ENCODE results near the gene ACSS1. TPM values are rescaled to one million over a fixed set of nuclear protein-coding genes. Genes with fewer than 3 reads are reported as not detected.
A peak's percentile ranks its signal among the peaks of the same experiment; 100 is the strongest.

ACSS1 gene
- polyA plus RNA-seq, 2 of the 4 experiments (the other 2 are of a cell fraction), result 7.2 to 7.6 TPM

- no peak for DNase-seq (ENCODE audit: low read depth in 1 of 2, low spot score in 1 of 2)
- no peak for FAIRE-seq
- CTCF ChIA-PET, result interaction anchor here (0.6 to 2.4 kb wide), 6 partner anchors 9 to 97 kb away, joined by 3 to 16 read pairs (median 6); partner anchors contain the start of gene VSX1
Measured at GRCh38 chr20:25090492-25091429, 32.8 kb upstream of the ACSS1 start.

GRCh38 chr20:25089662-25090061, 31.7 kb upstream of the ACSS1 start:
- FAIRE-seq, result no peak
- WGBS (ENCODE audit: missing lambda C conversion rate), result 83% methylated on average over 12 of the region's 12 CpGs
- Histone ChIP-seq H3K4me3 (no peak overlapping the region), H3K4me1 (peaks cover 6% of the 10 kb centered on the region; the same call in 1 of the 3 replicates), H3K9me3 (no peaks in the 10 kb centered on the region), H3K27ac (no peak overlapping the region), H3K4me2 (no peak overlapping the region)
- no peak for DNase-seq (ENCODE audit: low read depth in 1 of 2, low spot score in 1 of 2)
- CTCF ChIA-PET, result interaction anchor here (1.0 to 2.4 kb wide), 5 partner anchors 8 to 90 kb away, joined by 3 to 16 read pairs (median 6); partner anchors contain the start of gene VSX1
- TF ChIP-seq FOSB (CRISPR knock-in tag; IDR thresholded peaks at IDR 0.05), result no peak
- TF ChIP-seq ZC3H11A (IDR thresholded peaks at IDR 0.05), result no peak
- TF ChIP-seq CHD4 (IDR thresholded peaks at IDR 0.05; ENCODE audit: borderline replicate concordance), result no peak
- TF ChIP-seq, protein P1, sequence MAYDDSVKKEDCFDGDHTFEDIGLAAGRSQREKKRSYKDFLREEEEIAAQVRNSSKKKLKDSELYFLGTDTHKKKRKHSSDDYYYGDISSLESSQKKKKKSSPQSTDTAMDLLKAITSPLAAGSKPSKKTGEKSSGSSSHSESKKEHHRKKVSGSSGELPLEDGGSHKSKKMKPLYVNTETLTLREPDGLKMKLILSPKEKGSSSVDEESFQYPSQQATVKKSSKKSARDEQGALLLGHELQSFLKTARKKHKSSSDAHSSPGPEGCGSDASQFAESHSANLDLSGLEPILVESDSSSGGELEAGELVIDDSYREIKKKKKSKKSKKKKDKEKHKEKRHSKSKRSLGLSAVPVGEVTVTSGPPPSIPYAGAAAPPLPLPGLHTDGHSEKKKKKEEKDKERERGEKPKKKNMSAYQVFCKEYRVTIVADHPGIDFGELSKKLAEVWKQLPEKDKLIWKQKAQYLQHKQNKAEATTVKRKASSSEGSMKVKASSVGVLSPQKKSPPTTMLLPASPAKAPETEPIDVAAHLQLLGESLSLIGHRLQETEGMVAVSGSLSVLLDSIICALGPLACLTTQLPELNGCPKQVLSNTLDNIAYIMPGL (CRISPR knock-in tag; IDR thresholded peaks at IDR 0.05; ENCODE audit: borderline replicate concordance), result no peak
- no peak for TF ChIP-seq POLR2A (IDR thresholded peaks at IDR 0.05; ENCODE audit: low read length)
- no peak for TF ChIP-seq MYC (IDR thresholded peaks at IDR 0.05; ENCODE audit: borderline replicate concordance, low read length)
- TF ChIP-seq USF2 (IDR thresholded peaks at IDR 0.05), result no peak
- no peak for TF ChIP-seq NR3C1 (IDR thresholded peaks at IDR 0.05)
- TF ChIP-seq HEYL (CRISPR knock-in tag; IDR thresholded peaks at IDR 0.05), result no peak
- no peak for TF ChIP-seq BHLHE40 (IDR thresholded peaks at IDR 0.05; ENCODE audit: low read depth, low read length)
- no peak for TF ChIP-seq MAFK (IDR thresholded peaks at IDR 0.05; ENCODE audit: partially characterized antibody)
- ATAC-seq, result no peak
- POLR2A ChIA-PET, result no interaction called here

More at GRCh38 chr20:25090492-25091429, 32.8 kb upstream of the ACSS1 start:
- TF ChIP-seq MYC (IDR thresholded peaks at IDR 0.05; ENCODE audit: borderline replicate concordance, low read length) (no peak), MAZ (IDR thresholded peaks at IDR 0.05; ENCODE audit: borderline replicate concordance, low read depth, low read length) (no peak), HOXB13 (CRISPR knock-in tag; IDR thresholded peaks at IDR 0.05; ENCODE audit: low read depth) (no peak)
- TF ChIP-seq, protein P2, sequence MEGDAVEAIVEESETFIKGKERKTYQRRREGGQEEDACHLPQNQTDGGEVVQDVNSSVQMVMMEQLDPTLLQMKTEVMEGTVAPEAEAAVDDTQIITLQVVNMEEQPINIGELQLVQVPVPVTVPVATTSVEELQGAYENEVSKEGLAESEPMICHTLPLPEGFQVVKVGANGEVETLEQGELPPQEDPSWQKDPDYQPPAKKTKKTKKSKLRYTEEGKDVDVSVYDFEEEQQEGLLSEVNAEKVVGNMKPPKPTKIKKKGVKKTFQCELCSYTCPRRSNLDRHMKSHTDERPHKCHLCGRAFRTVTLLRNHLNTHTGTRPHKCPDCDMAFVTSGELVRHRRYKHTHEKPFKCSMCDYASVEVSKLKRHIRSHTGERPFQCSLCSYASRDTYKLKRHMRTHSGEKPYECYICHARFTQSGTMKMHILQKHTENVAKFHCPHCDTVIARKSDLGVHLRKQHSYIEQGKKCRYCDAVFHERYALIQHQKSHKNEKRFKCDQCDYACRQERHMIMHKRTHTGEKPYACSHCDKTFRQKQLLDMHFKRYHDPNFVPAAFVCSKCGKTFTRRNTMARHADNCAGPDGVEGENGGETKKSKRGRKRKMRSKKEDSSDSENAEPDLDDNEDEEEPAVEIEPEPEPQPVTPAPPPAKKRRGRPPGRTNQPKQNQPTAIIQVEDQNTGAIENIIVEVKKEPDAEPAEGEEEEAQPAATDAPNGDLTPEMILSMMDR (IDR thresholded peaks at IDR 0.05), result no peak
- WGBS (ENCODE audit: missing lambda C conversion rate), result 58% methylated on average over 14 of the region's 14 CpGs
- POLR2A ChIA-PET, result no interaction called here
- H3K4me2 ChIP-seq, result no peak overlapping the region
- no peak overlapping the region for H3K27ac ChIP-seq
- ATAC-seq, result peak in 1 of 2 experiments; percentile 34; a peak in 1 of 6 replicates
- no peaks in the 10 kb centered on the region for H3K4me1 ChIP-seq
- H3K9me3 ChIP-seq, result no peaks in the 10 kb centered on the region
- H3K4me3 ChIP-seq, result no peak overlapping the region

GRCh38 chr20:25089096-25089495, 31.2 kb upstream of the ACSS1 start:
- POLR2A ChIA-PET, result no interaction called here

More at GRCh38 chr20:25089096-25089495, 31.2 kb upstream of the ACSS1 start:
- H3K4me3 ChIP-seq, result no peak overlapping the region
- no peaks in the 10 kb centered on the region for H3K9me3 ChIP-seq
- no peak overlapping the region for H3K4me2 ChIP-seq
- no peak for DNase-seq (ENCODE audit: low read depth in 1 of 2, low spot score in 1 of 2)
- ATAC-seq, result no peak
- TF ChIP-seq E2F6 (IDR thresholded peaks at IDR 0.05; ENCODE audit: borderline replicate concordance, low read depth) (no peak), EP300 (IDR thresholded peaks at IDR 0.05) (no peak), POLR2AphosphoS2 (conservative IDR thresholded peaks at IDR 0.05; ENCODE audit: low read length) (no peak), MYC (IDR thresholded peaks at IDR 0.05; ENCODE audit: borderline replicate concordance, low read length) (no peak), KDM5A (IDR thresholded peaks at IDR 0.05) (no peak)
- TF ChIP-seq, protein P3, sequence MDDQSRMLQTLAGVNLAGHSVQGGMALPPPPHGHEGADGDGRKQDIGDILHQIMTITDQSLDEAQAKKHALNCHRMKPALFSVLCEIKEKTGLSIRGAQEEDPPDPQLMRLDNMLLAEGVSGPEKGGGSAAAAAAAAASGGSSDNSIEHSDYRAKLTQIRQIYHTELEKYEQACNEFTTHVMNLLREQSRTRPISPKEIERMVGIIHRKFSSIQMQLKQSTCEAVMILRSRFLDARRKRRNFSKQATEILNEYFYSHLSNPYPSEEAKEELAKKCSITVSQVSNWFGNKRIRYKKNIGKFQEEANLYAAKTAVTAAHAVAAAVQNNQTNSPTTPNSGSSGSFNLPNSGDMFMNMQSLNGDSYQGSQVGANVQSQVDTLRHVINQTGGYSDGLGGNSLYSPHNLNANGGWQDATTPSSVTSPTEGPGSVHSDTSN (IDR thresholded peaks at IDR 0.05), result no peak
- TF ChIP-seq, protein P4, sequence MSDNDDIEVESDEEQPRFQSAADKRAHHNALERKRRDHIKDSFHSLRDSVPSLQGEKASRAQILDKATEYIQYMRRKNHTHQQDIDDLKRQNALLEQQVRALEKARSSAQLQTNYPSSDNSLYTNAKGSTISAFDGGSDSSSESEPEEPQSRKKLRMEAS (IDR thresholded peaks at IDR 0.05), result no peak
- CTCF ChIA-PET, result interaction anchor here (1.2 to 2.4 kb wide), 3 partner anchors 12 to 91 kb away, joined by 3 to 16 read pairs (median 6); no protein-coding TSS in a partner anchor
- peaks cover 12% of the 10 kb centered on the region for H3K4me1 ChIP-seq
- H3K27ac ChIP-seq, result no peak overlapping the region
- no peak for FAIRE-seq

Data from A549 (cell line).